ENCODE data around the gene UBAP1.
"Not testable (repeated sequence)": the region's sequence is repeated elsewhere in the genome, so short reads cannot be mapped to it uniquely, and the experiment has no call there.

UBAP1 gene

DNA sequence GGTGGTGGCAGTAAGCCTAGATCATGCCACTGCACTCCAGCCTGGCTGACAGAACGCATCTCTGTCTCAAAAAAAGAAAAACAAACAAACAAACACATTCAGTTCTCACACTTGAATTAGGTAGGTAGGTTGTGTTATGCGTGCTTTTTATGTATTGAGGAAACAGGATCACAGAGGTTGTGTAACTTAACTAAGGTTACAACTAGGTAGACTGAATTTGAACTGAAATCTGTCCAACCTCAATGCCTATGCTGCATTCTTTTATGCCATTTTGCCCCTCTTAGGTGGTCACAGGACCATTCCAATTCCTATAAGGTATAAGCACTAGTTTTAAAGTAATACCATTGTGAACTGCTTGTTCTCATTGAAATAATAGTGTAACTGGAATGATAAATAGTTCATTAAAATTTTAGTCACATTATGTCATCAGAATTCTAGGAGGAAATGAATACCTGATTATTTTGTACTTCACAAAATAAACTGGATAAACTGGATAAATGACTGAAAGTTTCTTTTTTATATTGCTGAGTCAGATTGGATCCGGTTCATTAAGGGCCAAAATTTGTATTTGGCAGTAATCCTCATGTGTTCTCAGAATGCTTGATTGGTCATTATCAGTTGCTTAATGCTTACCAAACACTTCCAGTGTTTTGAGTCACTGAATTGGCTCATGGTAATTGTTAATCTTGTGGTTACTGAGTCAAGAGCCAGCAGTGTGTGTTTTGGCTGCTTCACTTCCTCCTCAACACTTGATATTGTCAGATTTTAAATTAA is 7.1 kb downstream of the UBAP1 start:
- no peak for DNase-seq

DNA sequence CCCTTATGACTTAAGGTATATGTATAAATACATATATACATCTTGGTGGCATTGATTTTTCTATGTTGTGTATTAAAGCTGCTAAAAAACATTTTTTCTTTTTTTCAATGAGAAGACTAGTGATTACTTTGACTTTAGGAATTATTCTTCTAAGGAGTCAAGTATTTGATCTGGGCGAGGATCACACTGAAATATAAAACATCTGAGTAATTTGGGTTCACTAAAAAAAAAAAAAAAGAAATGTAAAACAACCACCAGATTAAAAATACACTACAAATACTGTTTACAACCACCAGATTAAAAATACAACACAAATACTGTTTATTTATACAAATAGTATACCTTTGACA is 9.0 kb downstream of the UBAP1 start:
- no peak for DNase-seq

DNA sequence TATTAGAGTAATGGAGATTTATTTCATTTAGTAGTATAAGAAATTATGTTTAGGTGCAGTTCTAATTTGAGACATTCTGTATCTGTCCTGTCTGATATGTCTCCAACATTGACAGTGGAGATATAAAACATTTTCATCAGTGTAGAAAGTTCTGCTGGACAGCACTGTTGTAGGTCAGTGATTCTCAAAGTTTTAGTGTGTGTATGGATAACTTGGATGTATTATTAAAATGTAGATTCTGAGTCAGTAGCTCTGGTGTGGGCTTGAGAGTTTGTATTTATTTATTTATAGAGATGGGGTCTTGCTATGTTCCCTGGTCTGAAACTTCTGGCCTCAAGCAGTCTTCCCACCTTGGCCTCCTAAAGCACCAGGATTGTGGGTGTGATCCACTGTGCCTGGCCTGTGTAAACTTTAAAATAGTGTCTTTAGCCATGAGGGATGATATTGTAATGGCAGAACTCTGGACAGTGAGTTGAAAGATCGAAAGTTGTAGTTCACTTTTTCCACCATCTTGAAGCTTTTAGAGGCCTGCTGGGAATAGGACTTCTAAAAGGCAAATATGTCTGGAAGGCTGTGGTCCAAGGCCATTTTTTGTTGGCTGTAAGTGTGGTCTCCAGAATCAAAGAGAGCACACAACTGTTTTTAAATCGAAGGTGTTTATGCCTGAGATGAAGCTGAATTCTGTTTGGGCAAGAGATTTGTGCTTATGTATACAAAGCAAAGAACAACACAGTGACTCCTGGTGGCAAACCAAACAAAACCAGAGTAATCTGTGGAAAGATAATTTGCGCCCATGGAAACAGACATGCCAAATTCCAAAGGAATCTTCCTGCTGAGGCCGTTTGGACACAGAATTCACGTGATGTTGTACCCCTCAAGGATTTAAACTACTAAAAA is 12.4 kb downstream of the UBAP1 start:
- peak; percentile 4 for DNase-seq

DNA sequence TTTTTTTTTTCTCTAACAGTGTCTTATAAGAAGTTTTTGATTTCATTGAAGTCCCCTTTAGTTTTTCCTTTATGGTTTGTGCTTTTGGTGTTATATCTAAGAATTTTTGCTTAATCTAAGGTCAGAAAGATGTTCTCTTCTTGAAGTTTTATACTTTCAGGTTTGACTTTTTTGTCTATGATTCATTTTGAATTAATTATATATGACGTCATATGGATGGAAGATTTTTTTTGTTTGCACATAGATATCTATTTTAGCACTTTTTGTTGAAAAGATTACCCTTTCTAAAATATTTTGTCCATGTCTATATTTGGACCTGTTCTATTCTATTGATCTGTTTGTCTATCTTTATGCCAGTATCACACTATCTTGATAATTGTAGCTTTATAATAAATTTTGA is 16.3 kb downstream of the UBAP1 start:
- DNase-seq: no peak

DNA sequence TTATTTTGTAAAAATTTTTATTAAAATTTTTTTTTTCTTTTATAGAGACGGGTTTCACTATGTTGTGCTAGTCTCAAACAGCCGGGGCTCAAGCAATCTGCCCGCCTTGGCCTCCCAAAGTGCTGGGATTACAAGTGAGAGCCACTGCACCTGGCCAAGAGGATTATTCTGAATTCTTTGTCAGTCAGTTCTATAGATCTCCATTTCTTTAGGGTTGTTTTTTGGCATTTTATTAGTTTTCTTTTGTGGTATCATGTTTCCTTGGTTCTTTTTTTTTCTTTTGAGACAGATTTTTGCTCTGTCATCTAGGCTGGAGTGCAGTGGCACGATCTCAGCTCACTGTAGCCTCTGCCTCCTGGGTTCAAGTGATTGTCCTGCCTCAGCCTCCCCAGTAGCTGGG is 18.4 kb downstream of the UBAP1 start:
- DNase-seq: not testable (repeated sequence)

DNA sequence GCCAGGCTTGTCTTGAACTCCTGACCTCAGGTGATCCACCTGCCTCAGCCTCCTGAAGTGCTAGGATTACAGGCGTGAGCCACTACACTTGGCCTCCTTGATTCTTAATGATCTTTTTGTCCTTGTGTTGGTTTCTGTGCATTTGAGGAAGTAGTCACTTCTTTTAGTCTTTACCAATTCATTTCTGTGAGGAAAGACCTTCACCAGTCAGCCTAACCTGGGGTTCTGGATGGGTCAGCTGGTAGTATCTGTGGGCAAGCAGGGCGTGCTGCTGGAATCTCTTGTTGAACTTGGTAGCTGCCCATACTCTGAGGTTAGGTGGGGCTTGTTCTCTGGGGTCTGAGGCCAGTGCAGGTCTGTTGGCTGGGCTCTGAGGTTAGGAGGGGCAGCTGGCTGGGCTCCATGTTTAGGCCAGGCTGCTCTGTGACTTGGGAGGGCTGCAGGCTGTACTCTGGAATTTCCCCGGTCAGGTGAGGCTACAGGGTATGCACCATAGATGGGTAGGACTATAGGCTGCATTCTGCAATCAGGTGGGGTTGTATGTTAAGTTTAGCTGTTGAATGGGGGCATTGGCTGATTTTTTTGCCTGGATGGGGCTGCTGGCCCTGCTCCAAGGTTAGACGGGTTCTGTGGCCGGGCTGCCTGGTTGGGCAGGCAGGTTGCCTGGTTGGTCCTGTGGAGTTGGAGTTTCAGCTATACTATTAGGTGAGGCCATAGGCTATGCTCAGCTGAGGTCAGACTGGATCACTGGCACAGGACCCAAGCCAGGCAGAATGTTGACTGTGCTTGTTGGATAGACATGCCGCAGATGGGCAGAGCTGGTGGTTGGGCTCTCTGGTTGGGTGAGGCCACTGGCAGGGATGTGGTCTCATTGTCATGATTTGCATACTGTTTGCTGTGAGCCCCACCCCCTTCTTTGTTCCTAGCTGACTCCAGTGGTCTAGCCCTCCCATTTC is 19.2 kb downstream of the UBAP1 start:
- peak; percentile 68 for DNase-seq

DNA sequence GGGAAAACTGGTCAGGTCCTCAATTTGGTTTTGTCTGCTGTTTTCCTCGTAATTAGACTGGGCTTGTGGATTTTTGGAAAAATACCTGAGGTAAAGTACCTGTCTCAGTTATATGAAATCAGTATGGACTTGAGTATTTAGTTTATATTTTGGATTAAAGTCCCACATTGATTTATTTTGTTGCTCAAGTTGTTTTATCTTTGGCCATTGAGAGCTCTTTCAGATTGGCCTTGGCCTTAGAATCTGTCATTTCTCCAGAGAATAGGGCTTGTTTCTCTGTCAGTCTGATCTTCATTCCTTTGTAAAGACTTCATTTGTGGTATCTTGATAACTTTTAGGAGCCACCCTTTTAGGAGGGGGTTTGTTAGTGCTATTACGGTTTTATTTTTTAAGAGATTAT is 21.2 kb downstream of the UBAP1 start:
- no peak for DNase-seq

DNA sequence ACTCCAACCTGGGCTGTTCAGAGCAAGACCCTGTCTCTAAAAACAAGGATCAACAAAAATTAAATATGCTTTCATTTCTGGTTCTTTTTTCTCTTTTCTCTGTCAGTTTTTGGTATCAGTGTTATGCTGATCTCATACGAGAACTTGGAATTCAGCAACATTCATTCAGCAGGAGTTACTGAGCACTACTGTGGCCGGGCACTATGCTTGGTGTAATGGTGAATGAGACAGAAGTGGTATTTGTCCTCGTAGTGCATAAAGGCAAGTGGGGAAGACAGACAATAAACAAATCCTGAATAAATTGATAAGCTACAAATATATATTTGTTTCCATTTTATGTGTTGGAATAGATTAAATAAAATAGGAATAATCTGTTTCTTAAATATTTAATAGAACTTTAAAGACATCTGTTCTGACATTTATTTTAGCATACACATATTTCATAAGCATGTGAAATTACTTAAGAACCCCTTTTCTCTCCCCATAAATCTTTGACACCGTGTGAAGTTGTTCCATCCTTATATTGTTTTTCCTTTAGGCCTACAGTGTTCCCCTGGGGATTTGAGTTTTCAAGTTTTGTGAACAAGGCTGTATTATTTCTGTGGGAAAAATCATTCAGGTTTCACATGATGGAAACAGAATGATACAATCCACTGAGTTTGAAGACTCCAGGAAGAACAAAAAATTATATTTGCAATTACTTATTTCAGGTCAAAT is 24.6 kb downstream of the UBAP1 start:
- DNase-seq: no peak

DNA sequence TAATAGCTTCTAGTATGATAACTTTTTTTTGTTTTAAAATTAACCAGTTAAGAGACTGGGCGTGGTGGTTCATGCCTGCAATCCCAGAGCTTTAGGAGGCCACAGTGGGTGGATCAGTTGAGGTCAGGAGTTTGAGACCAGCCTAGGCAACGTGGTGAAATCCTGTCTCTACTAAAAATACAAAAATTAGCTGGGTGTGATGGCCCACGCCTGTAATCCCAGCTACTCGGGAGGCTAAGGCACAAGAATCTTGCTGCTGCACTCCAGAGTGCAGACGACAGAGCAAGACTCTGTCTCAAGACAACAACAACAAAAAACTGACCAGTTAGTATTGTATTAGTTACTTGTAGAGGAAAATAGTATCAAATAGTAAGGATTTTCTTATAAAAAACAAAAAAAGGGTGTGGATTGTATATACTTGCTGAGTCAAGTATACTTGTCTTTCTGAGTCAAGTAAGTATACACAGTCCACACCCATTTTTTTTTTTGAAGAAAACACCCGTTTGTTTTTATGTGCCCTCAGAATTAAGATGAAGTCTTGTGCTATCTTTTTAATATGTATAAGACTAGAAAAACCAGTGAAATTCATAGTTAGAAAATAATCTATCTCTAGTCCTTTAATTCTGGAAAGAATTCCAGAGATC is 25.3 kb downstream of the UBAP1 start:
- DNase-seq: no peak

DNA sequence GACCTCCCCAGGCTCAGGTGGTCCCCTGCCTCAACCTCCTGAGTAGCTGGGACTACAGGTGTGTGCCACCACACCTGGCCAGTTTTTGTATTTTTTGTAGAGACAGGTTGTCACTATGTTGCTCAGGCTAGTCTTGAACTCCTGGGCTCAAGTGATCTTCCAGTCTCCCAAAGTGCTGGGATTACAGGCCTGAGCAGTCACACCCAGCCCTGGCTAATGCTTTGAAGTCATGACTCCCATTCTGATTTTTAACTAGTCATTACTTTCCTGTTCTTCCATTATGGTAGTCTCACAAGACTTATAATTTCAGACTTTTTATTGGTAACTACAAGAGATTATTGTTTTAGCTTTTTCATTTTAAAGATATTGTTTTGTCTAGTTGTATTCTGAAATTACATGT is 26.3 kb downstream of the UBAP1 start:
- no peak for DNase-seq

DNA sequence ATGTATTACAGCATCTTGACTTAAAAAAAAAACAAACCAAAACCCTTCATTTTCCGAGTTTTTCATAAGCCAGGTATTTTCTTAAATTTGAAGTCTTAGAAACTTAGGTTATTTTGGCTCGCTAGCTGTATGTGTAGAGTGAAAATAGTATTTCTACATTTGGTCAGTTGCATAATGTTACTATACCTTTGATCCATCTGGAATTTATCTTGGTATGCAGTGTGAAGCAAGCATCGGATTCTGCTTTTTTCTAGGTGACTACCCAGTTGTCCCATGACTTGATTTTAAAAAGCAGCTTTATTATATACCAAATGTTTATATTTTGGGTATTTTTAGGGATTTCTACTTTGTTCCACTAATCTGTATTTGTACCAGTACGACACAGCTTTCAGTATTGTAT is 27.7 kb downstream of the UBAP1 start:
- no peak for DNase-seq

DNA sequence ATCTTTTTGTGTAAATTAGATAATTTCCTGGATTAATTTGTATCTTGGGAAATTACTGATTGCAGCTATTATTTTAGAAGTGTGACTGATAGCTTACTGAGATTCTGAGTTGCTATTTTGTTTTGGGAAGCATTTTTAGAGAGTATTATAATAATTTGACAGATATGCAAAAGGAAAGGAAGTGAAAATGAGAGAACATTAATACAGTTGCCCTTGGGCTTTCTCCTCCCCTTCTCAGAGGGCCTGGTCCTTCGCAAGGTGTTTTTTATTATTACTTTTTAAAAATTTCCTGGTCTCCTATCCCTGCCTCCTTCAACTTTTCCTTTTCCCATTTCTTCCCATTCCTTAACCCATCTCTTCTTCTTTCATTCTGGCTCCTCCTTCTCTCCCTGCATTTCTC is 32.6 kb downstream of the UBAP1 start:
- DNase-seq: no peak

DNA sequence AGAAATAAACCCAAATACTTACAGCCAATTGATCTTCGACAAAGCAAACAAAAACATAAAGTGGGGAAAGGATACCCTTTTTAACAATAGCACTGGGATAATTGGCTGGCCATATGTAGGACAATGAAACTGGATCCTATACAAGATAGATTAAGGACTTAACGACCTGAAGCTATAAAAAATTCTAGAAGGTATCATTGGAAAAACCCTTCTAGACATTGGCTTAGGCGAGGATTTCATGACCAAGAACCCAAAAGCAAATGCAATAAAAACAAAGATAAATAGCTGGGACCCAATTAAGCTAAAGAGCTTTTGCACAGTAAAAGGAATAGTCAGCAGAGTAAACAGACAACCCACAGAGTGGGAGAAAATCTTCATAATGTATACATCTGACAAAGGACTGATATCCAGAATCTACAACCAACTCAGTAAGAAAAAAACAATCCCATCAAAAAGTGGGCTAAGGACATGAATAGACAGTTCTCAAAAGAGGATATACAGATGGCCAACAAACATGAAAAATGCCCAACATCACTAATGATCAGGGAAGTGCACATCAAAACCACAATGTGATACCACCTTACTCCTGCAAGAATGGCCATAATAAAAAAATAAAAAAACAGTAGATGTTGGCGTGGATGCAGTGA is 35.6 kb downstream of the UBAP1 start:
- DNase-seq: not testable (repeated sequence)

DNA sequence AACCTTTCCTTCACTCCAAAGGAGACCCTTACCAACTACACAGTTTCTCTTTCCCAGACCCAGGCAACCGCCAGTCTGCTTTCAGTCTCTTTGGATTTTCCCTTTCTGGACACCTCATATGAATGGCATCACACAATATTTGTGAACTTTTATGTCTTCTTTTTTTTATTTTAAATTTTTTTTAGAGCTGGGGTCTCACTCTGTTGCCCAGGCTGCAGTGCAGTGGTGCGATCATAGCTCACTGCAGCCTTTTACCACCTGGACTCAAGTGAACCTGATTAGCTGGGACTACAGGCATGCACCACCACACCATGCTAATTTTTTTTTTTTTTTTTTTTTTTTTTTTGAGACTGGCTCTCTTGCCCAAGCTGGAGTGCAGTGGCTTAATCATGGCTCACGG is 37.5 kb downstream of the UBAP1 start:
- no peak for DNase-seq

DNA sequence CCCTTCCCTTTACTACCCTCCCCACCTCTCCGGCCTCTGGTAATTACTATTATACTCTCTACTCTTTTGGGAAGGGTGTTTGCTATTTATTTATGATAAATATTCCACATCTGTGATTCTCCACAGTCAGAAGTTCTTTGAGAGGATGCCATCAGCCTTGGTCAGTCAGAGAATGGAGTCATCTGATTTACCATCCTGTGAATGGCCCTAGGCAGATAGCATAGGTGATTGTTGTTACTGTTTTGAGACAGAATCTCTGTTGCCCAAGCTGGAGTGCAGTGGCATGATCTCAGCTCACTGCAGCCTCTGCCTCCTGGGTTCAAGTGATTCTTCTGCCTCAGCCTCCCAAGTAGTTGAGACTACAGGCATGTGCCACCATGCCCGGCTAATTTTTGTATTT is 38.2 kb downstream of the UBAP1 start:
- not testable (repeated sequence) for DNase-seq

DNA sequence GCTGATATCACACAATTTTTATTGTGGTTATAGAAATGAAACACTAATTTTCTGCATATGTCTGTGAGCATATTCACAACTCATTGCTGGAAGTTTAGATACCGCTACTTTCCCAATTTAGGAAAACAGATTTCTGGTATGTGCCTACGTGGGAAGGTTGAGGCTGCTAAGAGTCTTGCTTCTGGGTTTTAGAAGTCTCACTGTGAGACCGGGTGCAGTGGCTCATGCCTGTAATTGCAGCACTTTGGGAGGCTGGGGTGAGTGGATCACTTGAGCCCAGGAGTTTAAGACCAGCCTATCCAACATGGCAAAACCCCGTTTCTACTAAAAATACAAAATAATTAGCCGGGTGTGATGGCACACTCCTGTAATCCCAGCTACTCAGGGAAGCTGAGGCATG is 39.6 kb downstream of the UBAP1 start:
- no peak for DNase-seq

DNA sequence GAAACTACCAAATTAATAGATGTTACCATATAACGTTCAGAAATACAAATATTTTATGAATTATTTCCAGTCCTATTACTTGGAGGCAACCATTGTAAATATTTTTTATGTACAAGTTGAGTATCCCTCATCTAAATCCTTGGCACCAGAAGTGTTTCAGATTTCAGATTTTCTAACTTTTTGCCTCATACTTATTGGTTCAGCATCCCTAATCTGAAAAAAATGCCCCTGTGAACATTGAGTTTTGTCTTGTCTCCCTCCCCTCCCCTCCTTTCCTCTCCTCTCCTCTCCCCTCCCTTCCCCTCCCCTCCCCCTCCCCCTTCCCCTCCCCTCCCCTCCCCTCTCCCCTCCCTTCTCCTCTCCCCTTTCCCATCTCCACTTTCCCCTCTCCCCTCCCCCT is 40.6 kb downstream of the UBAP1 start:
- DNase-seq: no peak

DNA sequence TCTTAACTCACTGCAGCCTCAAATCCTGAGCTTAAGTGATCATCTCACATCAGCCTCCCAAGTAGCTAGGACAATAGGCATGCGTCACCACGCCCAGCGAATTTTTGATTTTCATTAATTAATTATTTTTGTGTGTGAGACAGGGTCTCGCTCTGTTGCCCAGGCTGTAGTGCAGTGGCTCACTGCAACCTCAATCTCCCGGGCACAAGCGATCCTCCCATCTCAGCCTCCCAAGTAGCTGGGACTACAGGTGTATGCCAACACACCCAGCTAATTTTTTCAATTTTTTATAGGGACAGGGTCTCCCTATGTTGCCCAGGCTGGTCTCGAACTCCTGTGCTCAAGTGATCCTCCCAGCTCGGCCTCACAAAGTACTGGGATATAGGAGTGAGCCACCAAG is 41.4 kb downstream of the UBAP1 start:
- no peak for DNase-seq

DNA sequence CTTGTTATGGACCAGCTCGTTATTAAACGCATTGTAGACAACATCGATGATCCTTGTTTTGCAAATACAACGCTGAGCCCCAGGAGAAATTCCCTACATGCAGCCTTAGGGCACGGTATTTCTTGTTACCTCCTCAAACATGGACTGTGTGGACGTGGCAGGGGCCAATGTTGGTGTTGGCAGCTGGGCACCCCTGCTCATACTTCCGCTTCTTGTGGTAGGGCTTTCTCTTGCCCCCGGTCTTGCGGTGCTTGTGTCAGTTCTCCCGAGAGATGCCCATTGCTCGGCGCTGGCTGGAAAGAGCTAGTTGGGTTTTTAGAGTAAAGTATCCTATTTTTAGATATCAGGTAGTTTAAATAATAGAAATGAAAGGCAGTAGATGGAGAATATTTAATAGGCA is 45.5 kb downstream of the UBAP1 start:
- DNase-seq: no peak

DNA sequence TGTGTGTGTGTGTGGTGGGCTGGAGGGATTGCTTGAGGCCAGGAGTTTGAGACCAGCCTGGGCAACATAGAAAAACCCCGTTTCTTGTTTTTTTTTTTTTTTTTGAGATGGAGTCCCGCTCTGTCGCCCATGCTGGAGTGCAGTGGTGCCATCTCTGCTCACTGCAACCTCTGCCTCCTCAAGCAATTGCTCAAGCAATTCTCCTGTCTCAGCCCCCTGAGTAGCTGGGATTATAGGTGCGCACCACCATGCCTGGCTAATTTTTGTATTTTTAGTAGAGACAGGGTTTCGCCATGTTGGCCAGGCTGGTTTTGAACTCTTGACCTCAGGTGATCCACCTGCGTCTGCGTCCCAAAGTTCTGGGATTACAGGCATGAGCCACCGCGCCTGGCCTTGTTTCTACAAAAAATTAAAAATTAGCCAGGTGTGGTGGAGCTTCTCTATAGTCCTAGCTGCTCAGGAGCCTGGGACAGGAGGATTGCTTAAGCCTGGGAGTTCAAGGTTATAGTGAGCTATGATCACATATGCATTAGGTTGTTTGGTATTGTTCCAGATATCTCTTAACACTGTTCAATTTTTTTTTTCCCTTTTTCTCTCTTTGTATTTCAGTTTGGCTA is 47.4 kb downstream of the UBAP1 start:
- DNase-seq: not testable (repeated sequence)

DNA sequence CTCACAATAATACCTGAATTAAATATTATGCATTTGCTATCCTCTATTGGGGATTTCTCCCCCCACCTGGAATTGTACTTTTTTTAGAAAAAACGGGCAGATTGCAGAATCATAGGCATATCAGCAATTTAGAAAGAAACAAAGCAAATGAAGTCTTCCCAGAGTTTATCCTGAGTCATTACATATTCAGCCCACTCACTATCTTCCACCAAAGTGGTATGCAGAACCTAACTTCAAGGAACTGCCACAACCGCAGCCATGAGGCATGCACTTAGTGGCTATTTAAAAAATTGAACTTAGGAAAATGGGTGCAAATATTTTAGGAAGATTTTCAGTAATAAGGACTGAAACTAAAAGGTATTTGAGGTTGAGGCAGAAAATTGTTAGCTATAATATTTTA is 48.6 kb downstream of the UBAP1 start:
- no peak for DNase-seq

All from NCI-H526 treated with DMSO at 0.1 percent for 48 hours (cell line).